ENCODE measurements around the gene ARSG. TPM values are rescaled to one million over a fixed set of nuclear protein-coding genes. Genes with fewer than 3 reads are reported as not detected.

Gene ARSG
- total and polyA plus RNA-seq, 2 donors (not counting 3 experiments of a cell fraction or from before 2014, with no cell fraction given), result 3.9 to 7.0 TPM

- no peak overlapping the region for H3K9ac ChIP-seq (replicated peaks; ENCODE audit: extremely low read depth, insufficient read depth, low read length)
- POLR2A ChIA-PET, result no interaction called here
- dilution Hi-C loops (cut with MboI; ENCODE audit: extremely low pct_ligation_motif_present, low sequenced_read_pairs), result no loop called here
- no peak overlapping the region for H2AFZ ChIP-seq (ENCODE audit: low read depth, low read length)
- no peak for TF ChIP-seq JUN (IDR thresholded peaks at IDR 0.05; ENCODE audit: borderline replicate concordance, insufficient read depth, insufficient read length, low read depth)
- TF ChIP-seq CTCF (IDR thresholded peaks at IDR 0.05; ENCODE audit: extremely low read depth in 1 of 2, insufficient read depth in 1 of 2, low read depth in 1 of 2, low read length in 2 of 2), result no peak
- TF ChIP-seq FOS (IDR thresholded peaks at IDR 0.05; ENCODE audit: borderline replicate concordance, insufficient read depth, low read length), result no peak
- no peak for TF ChIP-seq GATA2 (IDR thresholded peaks at IDR 0.05; ENCODE audit: insufficient read depth, insufficient read length, low read depth, low read length)
- TF ChIP-seq MAX (IDR thresholded peaks at IDR 0.05; ENCODE audit: insufficient read depth, insufficient read length), result no peak
- no peaks in the 10 kb centered on the region for H4K20me1 ChIP-seq (replicated peaks; ENCODE audit: control insufficient read depth, extremely low read depth, insufficient read depth, low read length)
- FAIRE-seq, result no peak
- CTCF ChIA-PET, result interaction anchor here (1.4 kb wide), 1 partner anchor 25 kb away, joined by 5 read pairs; no protein-coding TSS in a partner anchor
- H3K4me1 ChIP-seq (ENCODE audit: control insufficient read depth, extremely low read depth, insufficient read depth, low read length), result no peaks in the 10 kb centered on the region
- H3K9me3 ChIP-seq (replicated peaks; ENCODE audit: control insufficient read depth, insufficient read depth, low read length), result no peaks in the 10 kb centered on the region
- H3K79me2 ChIP-seq (ENCODE audit: control insufficient read depth, insufficient read depth, low read length), result no peaks in the 10 kb centered on the region
- no peak overlapping the region for H3K4me3 ChIP-seq (replicated peaks in 1 of 3; ENCODE audit: insufficient read depth in 1 of 3, low read depth in 1 of 3, low read length in 3 of 3)
- no peaks in the 10 kb centered on the region for H3K9me1 ChIP-seq (replicated peaks; ENCODE audit: control insufficient read depth, extremely low read depth, insufficient read depth, low read length)
- no peaks in the 10 kb centered on the region for H3K27me3 ChIP-seq (ENCODE audit: control insufficient read depth in 2 of 2, insufficient read depth in 2 of 2, low read length in 2 of 2)
- H3K27ac ChIP-seq (ENCODE audit: insufficient read depth, low read depth, low read length), result no peak overlapping the region
- no peak for DNase-seq (ENCODE audit: low read depth, low spot score)
- intact Hi-C loops (cut with micrococcal nuclease), result no loop called here
- BruUV-seq (replicated peaks), result no TSS peak
- peaks cover 13 to 18% of the 10 kb centered on the region in 2 experiments for H3K36me3 ChIP-seq (ENCODE audit: control insufficient read depth in 2 of 2, extremely low read depth in 1 of 2, insufficient read depth in 2 of 2, low read length in 2 of 2)
- no peak overlapping the region for H3K4me2 ChIP-seq (ENCODE audit: insufficient read depth, low read length)
Measured at GRCh38 chr17:68424203-68424602, 132.9 kb downstream of the ARSG start.

GRCh38 chr17:68424861-68425260 is 133.6 kb downstream of the ARSG start:
- Histone ChIP-seq H3K4me2 (ENCODE audit: insufficient read depth, low read length) (no peak overlapping the region), H3K9ac (replicated peaks; ENCODE audit: extremely low read depth, insufficient read depth, low read length) (no peak overlapping the region), H3K4me1 (ENCODE audit: control insufficient read depth, extremely low read depth, insufficient read depth, low read length) (no peaks in the 10 kb centered on the region), H2AFZ (ENCODE audit: low read depth, low read length) (no peak overlapping the region), H3K27ac (ENCODE audit: insufficient read depth, low read depth, low read length) (no peak overlapping the region), H3K9me3 (replicated peaks; ENCODE audit: control insufficient read depth, insufficient read depth, low read length) (no peaks in the 10 kb centered on the region), H3K4me3 (replicated peaks in 1 of 3; ENCODE audit: insufficient read depth in 1 of 3, low read depth in 1 of 3, low read length in 3 of 3) (no peak overlapping the region), H3K79me2 (ENCODE audit: control insufficient read depth, insufficient read depth, low read length) (no peaks in the 10 kb centered on the region), H4K20me1 (replicated peaks; ENCODE audit: control insufficient read depth, extremely low read depth, insufficient read depth, low read length) (no peaks in the 10 kb centered on the region), H3K36me3 (ENCODE audit: control insufficient read depth in 2 of 2, extremely low read depth in 1 of 2, insufficient read depth in 2 of 2, low read length in 2 of 2) (peaks cover 13 to 18% of the 10 kb centered on the region in 2 experiments), H3K9me1 (replicated peaks; ENCODE audit: control insufficient read depth, extremely low read depth, insufficient read depth, low read length) (no peaks in the 10 kb centered on the region), H3K27me3 (ENCODE audit: control insufficient read depth in 2 of 2, insufficient read depth in 2 of 2, low read length in 2 of 2) (no peaks in the 10 kb centered on the region)
- dilution Hi-C loops (cut with MboI; ENCODE audit: extremely low pct_ligation_motif_present, low sequenced_read_pairs) (no loop called here), intact Hi-C loops (cut with micrococcal nuclease) (no loop called here)
- ChIA-PET POLR2A (no interaction called here), CTCF (interaction anchor here (0.9 to 1.4 kb wide), 3 partner anchors 11 to 42 kb away, joined by 3 to 5 read pairs (median 4); no protein-coding TSS in a partner anchor)
- DNase-seq (ENCODE audit: low read depth, low spot score), result no peak
- no TSS peak for BruUV-seq (replicated peaks)
- no peak for FAIRE-seq
- TF ChIP-seq GATA2 (IDR thresholded peaks at IDR 0.05; ENCODE audit: insufficient read depth, insufficient read length, low read depth, low read length) (no peak), POLR2A (IDR thresholded peaks at IDR 0.05; ENCODE audit: low read depth, low read length) (no peak), JUN (IDR thresholded peaks at IDR 0.05; ENCODE audit: borderline replicate concordance, insufficient read depth, insufficient read length, low read depth) (no peak), MYC (IDR thresholded peaks at IDR 0.05; ENCODE audit: low read depth, low read length) (no peak), MAX (IDR thresholded peaks at IDR 0.05; ENCODE audit: insufficient read depth, insufficient read length) (no peak), CTCF (IDR thresholded peaks at IDR 0.05; ENCODE audit: extremely low read depth in 1 of 2, insufficient read depth in 1 of 2, low read depth in 1 of 2, low read length in 2 of 2) (no peak), FOS (IDR thresholded peaks at IDR 0.05; ENCODE audit: borderline replicate concordance, insufficient read depth, low read length) (no peak), POLR2AphosphoS5 (IDR thresholded peaks at IDR 0.05; ENCODE audit: insufficient read depth, low read depth, low read length) (no peak), EZH2 (IDR thresholded peaks at IDR 0.05; ENCODE audit: borderline replicate concordance, low read depth, low read length, severe bottlenecking) (no peak)
